ENCODE measurements around the gene KANSL1.

Gene KANSL1

DNA sequence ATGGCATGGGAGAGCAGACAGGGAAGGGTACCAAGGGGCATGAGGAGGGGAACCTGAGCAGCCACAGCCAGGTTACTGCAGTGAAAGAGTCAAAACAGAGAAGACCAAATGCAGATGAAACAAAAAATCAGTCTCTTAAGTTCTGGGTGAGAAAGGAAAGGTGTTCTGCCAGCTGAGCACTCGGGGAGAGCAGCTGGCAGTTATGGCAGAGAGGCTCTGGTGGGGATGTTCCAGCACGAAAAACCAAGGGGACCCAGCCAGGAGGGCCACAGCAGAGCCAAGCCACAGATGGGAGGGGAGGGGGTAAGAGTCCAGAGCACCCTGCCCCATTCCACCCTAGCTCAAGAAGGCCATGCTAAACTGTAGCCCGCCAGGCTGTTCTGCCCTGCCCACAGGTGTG, 162.5 kb downstream of the KANSL1 start:
- Histone ChIP-seq H3K27me3 (ENCODE audit: insufficient read depth, poor library complexity, severe bottlenecking) (no peaks in the 10 kb centered on the region), H3K36me3 (ENCODE audit: low read depth) (peaks cover 73% of the 10 kb centered on the region), H3K9me3 (ENCODE audit: severe bottlenecking) (no peaks in the 10 kb centered on the region), H3K4me3 (ENCODE audit: severe bottlenecking) (no peak overlapping the region), H3K4me1 (ENCODE audit: insufficient read depth, poor library complexity, severe bottlenecking) (no peaks in the 10 kb centered on the region), H3K27ac (ENCODE audit: poor library complexity, severe bottlenecking) (no peak overlapping the region)
- DNase-seq (ENCODE audit: low spot score) (no peak), ATAC-seq (ENCODE audit: low read depth) (no peak)
- TF ChIP-seq, protein P1, sequence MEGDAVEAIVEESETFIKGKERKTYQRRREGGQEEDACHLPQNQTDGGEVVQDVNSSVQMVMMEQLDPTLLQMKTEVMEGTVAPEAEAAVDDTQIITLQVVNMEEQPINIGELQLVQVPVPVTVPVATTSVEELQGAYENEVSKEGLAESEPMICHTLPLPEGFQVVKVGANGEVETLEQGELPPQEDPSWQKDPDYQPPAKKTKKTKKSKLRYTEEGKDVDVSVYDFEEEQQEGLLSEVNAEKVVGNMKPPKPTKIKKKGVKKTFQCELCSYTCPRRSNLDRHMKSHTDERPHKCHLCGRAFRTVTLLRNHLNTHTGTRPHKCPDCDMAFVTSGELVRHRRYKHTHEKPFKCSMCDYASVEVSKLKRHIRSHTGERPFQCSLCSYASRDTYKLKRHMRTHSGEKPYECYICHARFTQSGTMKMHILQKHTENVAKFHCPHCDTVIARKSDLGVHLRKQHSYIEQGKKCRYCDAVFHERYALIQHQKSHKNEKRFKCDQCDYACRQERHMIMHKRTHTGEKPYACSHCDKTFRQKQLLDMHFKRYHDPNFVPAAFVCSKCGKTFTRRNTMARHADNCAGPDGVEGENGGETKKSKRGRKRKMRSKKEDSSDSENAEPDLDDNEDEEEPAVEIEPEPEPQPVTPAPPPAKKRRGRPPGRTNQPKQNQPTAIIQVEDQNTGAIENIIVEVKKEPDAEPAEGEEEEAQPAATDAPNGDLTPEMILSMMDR (IDR thresholded peaks at IDR 0.05; ENCODE audit: poor library complexity, severe bottlenecking), result no peak

GRCh38 chr17:46029627-46030026, 163.6 kb downstream of the KANSL1 start:
- ATAC-seq (ENCODE audit: low read depth), result no peak
- Histone ChIP-seq H3K4me3 (ENCODE audit: severe bottlenecking) (no peak overlapping the region), H3K9me3 (ENCODE audit: severe bottlenecking) (no peaks in the 10 kb centered on the region), H3K4me1 (ENCODE audit: insufficient read depth, poor library complexity, severe bottlenecking) (no peaks in the 10 kb centered on the region), H3K36me3 (ENCODE audit: low read depth) (peaks cover 62% of the 10 kb centered on the region), H3K27me3 (ENCODE audit: insufficient read depth, poor library complexity, severe bottlenecking) (no peaks in the 10 kb centered on the region), H3K27ac (ENCODE audit: poor library complexity, severe bottlenecking) (no peak overlapping the region)
- no peak for DNase-seq (ENCODE audit: low spot score)
- TF ChIP-seq, protein P1 (IDR thresholded peaks at IDR 0.05; ENCODE audit: poor library complexity, severe bottlenecking), result no peak

DNA sequence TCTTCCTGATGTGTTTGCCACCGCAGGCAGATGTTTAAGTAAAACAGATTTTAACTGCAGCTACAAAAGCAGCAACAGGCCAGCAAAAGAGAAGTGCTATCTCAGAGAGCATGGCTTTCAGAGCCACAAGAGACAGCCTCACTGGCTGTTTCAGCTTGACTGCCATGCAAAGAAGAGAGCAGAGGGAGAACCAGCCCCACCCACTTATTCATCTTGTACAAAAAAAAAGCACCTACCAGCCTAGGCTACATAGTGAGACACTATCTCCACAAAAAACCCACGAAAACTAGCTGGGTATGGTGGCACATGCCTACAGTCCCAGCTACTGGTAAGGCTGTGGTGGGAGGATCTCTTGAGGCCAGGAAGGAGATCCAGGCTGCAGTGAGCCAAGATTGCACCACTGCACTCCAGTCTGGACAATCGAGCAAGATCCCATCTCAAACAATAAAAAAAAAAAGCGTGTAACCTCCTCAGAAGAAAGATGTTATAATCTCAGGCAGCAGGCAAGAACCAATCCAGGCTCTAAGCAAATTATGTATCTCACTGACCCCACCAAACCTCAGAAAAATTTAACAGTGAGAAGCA, 164.2 kb downstream of the KANSL1 start:
- peaks cover 57% of the 10 kb centered on the region for H3K36me3 ChIP-seq (ENCODE audit: low read depth)
- no peaks in the 10 kb centered on the region for H3K27me3 ChIP-seq (ENCODE audit: insufficient read depth, poor library complexity, severe bottlenecking)
- H3K4me3 ChIP-seq (ENCODE audit: severe bottlenecking), result no peak overlapping the region
- no peak for DNase-seq (ENCODE audit: low spot score)
- no peaks in the 10 kb centered on the region for H3K4me1 ChIP-seq (ENCODE audit: insufficient read depth, poor library complexity, severe bottlenecking)
- no peaks in the 10 kb centered on the region for H3K9me3 ChIP-seq (ENCODE audit: severe bottlenecking)
- no peak for ATAC-seq (ENCODE audit: low read depth)
- TF ChIP-seq, protein P1 (IDR thresholded peaks at IDR 0.05; ENCODE audit: poor library complexity, severe bottlenecking), result no peak
- no peak overlapping the region for H3K27ac ChIP-seq (ENCODE audit: poor library complexity, severe bottlenecking)

GRCh38 chr17:46028374-46028773, 164.9 kb downstream of the KANSL1 start:
- DNase-seq (ENCODE audit: low spot score), result no peak
- Histone ChIP-seq H3K4me1 (ENCODE audit: insufficient read depth, poor library complexity, severe bottlenecking) (no peaks in the 10 kb centered on the region), H3K4me3 (ENCODE audit: severe bottlenecking) (no peak overlapping the region), H3K36me3 (ENCODE audit: low read depth) (peaks cover 50% of the 10 kb centered on the region), H3K27me3 (ENCODE audit: insufficient read depth, poor library complexity, severe bottlenecking) (no peaks in the 10 kb centered on the region), H3K9me3 (ENCODE audit: severe bottlenecking) (no peaks in the 10 kb centered on the region), H3K27ac (ENCODE audit: poor library complexity, severe bottlenecking) (no peak overlapping the region)
- TF ChIP-seq, protein P1 (IDR thresholded peaks at IDR 0.05; ENCODE audit: poor library complexity, severe bottlenecking), result no peak
- no peak for ATAC-seq (ENCODE audit: low read depth)

DNA sequence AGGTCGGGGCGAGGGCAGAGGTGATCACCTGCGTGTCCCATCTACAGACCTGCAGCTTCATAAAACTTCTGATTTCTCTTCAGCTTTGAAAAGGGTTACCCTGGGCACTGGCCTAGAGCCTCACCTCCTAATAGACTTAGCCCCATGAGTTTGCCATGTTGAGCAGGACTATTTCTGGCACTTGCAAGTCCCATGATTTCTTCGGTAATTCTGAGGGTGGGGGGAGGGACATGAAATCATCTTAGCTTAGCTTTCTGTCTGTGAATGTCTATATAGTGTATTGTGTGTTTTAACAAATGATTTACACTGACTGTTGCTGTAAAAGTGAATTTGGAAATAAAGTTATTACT, 165.3 kb downstream of the KANSL1 start:
- TF ChIP-seq, protein P1 (IDR thresholded peaks at IDR 0.05; ENCODE audit: poor library complexity, severe bottlenecking), result no peak
- no peak overlapping the region for H3K27ac ChIP-seq (ENCODE audit: poor library complexity, severe bottlenecking)

More for the DNA sequence above, 165.3 kb downstream of the KANSL1 start:
- Histone ChIP-seq H3K27me3 (ENCODE audit: insufficient read depth, poor library complexity, severe bottlenecking) (no peaks in the 10 kb centered on the region), H3K4me3 (ENCODE audit: severe bottlenecking) (no peak overlapping the region), H3K9me3 (ENCODE audit: severe bottlenecking) (no peaks in the 10 kb centered on the region), H3K36me3 (ENCODE audit: low read depth) (peaks cover 45% of the 10 kb centered on the region), H3K4me1 (ENCODE audit: insufficient read depth, poor library complexity, severe bottlenecking) (no peaks in the 10 kb centered on the region)
- DNase-seq (ENCODE audit: low spot score) (peak; percentile 35), ATAC-seq (ENCODE audit: low read depth) (no peak)

All from RWPE2 (cell line).